Stimulated activated CD8-positive, alpha-beta memory T cell treated with anti-CD3 and anti-CD28 coated beads, Interleukin-4, amount 100 ng/mL, for 4 hours (primary cell): ENCODE results near the gene BCL11A.

ENCODE experiments used
- DNase-seq, 2 donors: peaks; one replicate each; pipeline ENCODE4 v3.0.0-alpha.2; 2020; ENCODE audit warnings: low read depth in 2 of 2, low spot score in 1 of 2

BCL11A gene

GRCh38 chr2:60559880-60560279 lies 6.4 kb upstream of the BCL11A start:
- no peak for DNase-seq

- DNase-seq: no peak
Observed at GRCh38 chr2:60558536-60558935, 5.1 kb upstream of the BCL11A start.

DNA sequence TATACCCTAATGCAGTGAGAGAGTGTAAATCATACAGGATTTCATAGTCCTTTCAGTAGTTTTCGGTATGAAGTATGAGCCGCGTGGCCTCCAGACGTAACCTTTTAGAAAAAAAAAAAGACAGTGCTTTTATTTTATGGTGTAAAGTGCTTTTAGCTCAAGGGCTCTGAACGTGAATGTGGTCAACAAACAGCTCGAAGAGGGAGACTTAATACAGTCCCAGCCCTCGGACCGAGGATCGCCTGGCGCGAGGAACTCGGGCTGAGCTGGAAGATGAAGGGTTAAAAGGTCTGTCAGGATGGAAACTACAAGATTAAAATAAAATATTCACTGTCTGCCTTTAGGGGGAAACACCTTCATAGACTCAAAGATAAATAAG lies 4.0 kb upstream of the BCL11A start:
- no peak for DNase-seq

- no peak for DNase-seq
Observed at GRCh38 chr2:60556576-60557485, 3.4 kb upstream of the BCL11A start.

DNA sequence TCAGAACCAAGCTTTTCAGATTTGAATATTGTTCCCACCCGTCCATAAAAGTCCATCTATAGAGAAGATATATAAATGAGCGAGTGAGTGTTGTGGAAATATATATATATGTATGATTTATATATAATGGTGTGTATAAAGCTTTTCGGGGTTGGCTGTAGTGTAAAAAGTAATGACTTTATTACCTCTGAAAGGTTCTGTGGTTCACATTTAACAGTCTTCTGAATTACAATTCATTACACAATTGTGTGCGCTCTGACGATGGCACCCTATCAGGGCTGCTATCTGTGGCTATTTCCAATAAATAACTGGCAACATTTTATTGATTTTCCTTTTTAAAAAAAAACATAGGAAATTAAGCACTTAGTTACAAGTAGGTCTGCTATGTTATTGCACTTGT lies 2.7 kb upstream of the BCL11A start:
- DNase-seq: no peak

GRCh38 chr2:60555783-60556139 lies 2.3 kb upstream of the BCL11A start:
- DNase-seq: no peak

DNA sequence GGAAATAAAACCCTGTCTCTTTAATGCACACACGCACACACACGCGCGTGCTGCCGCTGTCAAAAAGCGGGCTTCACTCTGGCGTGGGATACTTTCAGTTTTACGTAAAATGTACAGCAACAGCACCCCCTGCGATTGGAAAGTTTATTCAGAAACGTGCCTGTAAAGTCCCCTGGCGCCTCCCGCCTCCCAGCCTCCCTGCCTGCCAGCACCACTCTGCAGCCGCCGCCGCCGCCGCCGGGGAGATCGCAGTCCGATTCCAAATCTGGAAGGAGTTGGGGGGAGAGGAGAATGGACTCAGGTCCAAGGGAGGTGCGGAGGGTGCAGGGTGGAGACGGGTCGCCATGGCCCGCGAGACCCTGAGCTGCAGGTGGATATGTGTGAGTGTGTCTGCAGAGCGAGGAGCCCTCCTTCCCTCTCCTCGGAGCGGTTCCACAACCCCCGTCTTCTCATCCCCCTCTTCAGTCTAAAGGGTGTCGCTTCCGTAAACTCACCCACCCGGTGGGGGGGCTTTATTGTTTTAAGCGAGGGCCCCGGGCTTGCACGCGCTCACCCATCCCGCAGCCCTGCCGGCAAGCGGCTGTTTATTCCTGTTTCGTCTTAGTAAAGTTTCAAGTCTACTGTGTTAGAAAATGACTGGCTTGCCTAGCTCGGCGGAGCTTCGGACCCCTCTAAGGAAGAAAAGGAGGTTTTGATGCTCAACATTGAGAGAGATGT lies 1.8 kb upstream of the BCL11A start:
- DNase-seq: peak in 1 of 2 donors; percentile 36

DNA sequence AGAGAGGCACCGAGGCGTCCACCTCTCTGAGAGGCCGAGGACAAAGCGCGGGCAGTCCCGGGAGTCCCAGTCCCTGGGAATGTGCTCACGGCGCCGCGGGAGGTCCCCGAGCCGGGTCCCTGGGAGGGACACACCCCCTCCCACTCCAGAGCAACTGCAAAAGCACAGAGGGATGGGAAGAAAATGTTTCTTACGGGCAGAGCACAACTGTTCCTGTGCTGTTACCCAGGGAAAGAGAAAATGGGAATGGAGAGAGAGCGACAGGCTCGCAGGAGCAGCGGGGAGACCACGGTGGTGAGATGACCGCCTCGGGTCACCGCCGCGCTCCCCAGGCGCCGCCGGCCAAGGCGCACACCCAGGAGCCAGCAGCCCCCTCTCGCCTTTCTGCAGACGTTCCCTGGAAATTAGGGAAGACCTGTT lies 1.2 kb upstream of the BCL11A start:
- DNase-seq: no peak

- no peak for DNase-seq
Observed at GRCh38 chr2:60554074-60554645, 706 bp upstream of the BCL11A start.

- no peak for DNase-seq
Observed at GRCh38 chr2:60552851-60553494, 481 bp downstream of the BCL11A start.

DNA sequence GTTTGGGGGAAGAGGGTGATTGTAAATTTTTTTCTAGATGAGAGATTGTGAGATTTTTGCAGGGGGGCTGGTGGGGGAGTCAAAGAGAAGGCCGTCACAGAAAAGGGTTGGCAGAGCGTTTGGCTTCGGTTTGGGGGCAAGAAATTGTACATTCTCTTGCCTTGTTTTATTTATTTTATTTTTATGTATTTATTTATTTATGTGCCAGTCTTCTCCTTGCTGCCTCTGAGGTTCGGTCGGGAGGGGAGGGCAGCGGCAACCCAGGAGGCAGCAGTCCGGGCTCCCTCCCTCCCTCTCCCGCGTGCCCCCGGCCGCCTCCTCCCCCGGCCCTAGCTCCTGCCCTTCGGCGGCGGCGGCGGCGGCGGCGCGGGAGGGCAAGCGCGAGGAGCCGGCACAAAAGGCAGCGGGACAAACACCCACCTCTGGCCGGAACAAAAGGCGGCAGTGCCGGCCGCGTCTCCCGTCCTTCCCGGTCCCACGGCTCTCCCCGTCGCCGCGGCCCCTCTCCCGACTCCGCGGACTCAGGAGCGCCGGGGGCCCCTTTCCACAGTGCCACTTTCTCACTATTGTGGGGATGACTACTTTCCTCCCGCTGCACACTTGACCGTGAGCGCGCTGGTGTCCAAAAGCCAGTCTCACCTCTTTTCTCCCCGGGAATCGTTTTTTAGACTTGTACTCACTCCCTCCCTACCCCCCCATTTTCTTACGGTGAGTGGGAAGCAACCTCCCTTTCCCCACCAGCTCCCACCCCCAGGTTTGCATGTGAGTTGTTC lies 1.2 kb downstream of the BCL11A start:
- DNase-seq: no peak

- DNase-seq: no peak
Observed at GRCh38 chr2:60551240-60552077, 2.0 kb downstream of the BCL11A start.

- DNase-seq: no peak
Observed at GRCh38 chr2:60550984-60551239, 2.5 kb downstream of the BCL11A start.

DNA sequence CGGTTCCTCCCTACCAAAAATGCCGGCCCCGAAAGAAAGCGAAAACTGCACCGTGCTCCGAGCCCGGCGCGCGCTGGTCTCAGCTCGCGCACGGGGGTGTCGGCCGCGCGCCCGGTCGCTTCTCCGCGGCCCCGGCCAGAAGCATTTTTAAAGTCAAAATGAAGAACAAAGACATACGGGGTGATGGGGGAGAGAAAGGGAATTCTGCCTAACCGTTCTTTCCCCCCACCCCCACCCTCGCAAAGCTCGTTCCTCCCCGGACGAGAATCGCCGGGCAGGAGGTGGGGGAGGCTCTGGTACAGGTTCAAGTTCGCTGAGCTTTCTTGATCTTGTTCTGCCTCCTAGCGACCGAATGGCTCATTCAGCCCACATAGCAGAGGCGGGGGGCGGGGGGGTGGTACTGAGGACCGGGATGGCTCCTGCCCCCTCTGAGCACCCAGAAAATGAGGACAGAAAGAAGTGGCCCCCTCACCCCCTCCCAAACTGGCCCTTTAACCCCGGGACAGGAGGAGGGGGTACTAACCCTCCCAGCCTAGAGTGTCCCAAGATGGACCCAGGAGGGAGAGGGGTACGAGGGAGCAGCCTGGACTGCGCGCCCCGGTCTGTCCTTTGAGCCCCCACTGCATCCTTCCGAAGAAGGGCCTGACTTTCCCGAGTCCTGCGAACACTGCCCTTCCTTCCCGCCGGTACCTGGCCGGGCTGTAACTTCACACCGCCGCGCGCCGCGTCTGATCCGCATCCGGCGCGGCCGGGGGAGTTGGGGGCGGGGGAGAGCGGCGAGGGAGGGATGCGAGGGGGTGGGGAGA lies 3.1 kb downstream of the BCL11A start:
- DNase-seq: no peak

- no peak for DNase-seq
Observed at GRCh38 chr2:60549928-60550177, 3.6 kb downstream of the BCL11A start.

DNA sequence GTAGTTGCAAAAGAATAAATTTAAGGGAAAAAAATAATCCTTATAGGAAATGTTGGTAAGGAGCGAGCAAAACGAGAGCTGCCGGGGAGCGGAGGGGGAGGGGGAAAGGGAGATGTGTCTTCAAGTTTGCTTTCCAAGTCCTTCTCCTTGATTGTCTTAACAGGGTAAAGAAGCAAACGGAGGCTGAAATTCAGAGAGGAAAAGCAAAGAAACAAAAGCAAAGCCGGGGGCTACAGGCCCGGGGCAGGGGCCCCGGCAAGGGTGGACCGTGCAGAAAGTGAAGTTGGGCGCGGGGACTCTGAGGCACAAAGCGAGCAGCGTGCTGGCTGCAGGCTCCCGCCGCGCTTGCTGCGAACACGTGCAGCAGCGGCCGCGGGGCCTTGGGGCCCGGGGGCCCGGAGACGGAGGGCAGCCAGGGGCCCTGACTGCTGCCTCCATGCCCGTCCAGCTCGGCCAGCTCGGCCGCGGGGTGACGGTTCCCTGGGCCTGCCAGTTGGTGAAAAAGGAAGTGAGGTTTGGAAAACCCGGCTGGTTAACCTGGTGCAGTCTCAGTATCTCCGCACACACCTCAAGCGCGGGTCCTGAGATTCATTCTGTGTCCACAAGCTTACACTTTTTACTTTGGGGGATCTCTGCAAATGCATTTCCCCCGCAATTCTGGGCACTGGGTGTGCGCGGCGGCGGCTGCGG lies 4.1 kb downstream of the BCL11A start:
- DNase-seq: no peak

GRCh38 chr2:60548845-60549237 lies 4.6 kb downstream of the BCL11A start:
- no peak for DNase-seq

DNA sequence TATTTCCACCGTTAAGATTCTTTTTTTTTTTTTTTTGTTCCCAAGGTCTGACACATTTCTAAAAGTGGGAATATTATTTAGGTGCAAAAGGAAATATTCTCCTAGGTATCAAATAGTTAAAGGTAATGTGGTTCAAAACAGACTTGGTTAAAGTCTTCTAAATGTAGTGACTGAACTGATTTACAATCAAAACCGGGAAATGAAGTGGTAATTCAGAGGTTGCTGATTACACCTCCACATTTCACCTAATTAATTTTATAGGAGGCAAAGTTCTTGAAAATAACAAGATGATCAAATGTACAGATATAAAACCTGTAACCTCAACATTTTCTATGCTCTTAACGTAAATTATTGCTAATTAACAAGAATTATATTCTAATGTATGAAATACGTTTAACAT lies 5.1 kb downstream of the BCL11A start:
- no peak for DNase-seq

DNA sequence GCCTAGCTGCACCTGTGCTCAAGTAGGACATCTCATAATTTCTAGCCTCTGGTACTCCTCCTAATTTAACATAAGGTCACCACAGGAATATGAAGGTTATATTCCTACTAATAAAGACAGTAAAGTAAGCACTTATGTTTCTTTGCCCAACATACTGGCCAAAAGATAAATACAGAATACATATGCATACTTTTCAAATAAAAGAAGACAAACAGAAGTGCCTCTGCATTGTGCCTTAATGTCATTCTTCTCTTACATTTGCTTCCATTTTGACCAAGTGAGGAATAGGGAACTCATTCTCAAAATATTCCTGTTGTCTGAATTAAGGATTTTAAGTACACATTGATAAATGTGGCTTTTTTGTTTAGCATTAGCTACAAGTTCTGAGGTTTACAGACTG lies 5.6 kb downstream of the BCL11A start:
- DNase-seq: no peak
